Motor neuron (in vitro differentiated cells): ENCODE data around the gene FAM50A. TPM values are rescaled to one million over a fixed set of nuclear protein-coding genes. Genes with fewer than 3 reads are reported as not detected.
A peak's percentile ranks its signal among the peaks of the same experiment; 100 is the strongest.

Experiments used
- ATAC-seq, 8 experiments: fragments of 200-7000 bp; cut with Tn5 transposase; replicated peaks in 6 of 8; 2 replicates each; pipeline ENCODE4 v1.8.0; 2021; ENCODE audit warnings: mild to moderate bottlenecking in 8 of 8, moderate library complexity in 8 of 8
- H3K27ac ChIP-seq, 2 donors: fragments of 250-450 bp; sonication (Bioruptor Pico); 2 replicates each; pipeline ENCODE4 v1.9.0; 2021; ENCODE audit warnings: antibody characterized with exemption in 2 of 2, mild to moderate bottlenecking in 2 of 2, moderate library complexity in 1 of 2
- H3K4me1 ChIP-seq, 2 donors: fragments of 250-450 bp; sonication (Bioruptor Pico); replicated peaks in 1 of 2; 2 replicates each; pipeline ENCODE4 v1.6.1; 2021; ENCODE audit warnings: antibody characterized with exemption in 2 of 2, mild to moderate bottlenecking in 2 of 2, moderate library complexity in 1 of 2
- H3K4me3 ChIP-seq, 5 donors: fragments of 250-450 bp; sonication (Bioruptor Pico); 2 replicates each; pipeline ENCODE4 v1.9.0; 2021; ENCODE audit warnings: antibody characterized with exemption in 5 of 5, mild to moderate bottlenecking in 5 of 5, moderate library complexity in 4 of 5
- WGBS, 10 experiments: fragments of 450-650 bp; shearing (Covaris generic); methylation state at CpG; one replicate each; pipeline ENCODE4 v1.0.0; 2022; 5-methylcytosine and 5-hydroxymethylcytosine counted together
- in situ Hi-C, 9 experiments: fragments of 400-800 bp; cut with MboI; loops; one replicate each; pipeline ENCODE4 v1.15.0; 2021; ENCODE audit warnings: low sequenced_read_pairs in 9 of 9, low pct_unique_long_range_greater_than_20kb in 2 of 9; ENCODE audit not compliant: unreplicated experiment in 9 of 9
- total RNA-seq, 8 experiments: library from RNA; unstranded; fragments of 300-600 nt; gene quantifications; 2 replicates each; pipeline versions ENCODE4 v1.2.3 to v1.2.4, GENCODE V29; 2022

FAM50A gene
- total RNA-seq, 8 experiments from 2014 or later, result 52.4 to 127 (median 74.5) TPM

- in situ Hi-C loops, result no loop called here
These were observed 35.0 kb downstream of the FAM50A start, which contains the start of gene LAGE3 for GRCh38 chrX:154478728-154479622. Gene LAGE3 (minus strand): TSS chrX:154479281. CDS start chrX:154478915, 366 bp downstream.

GRCh38 chrX:154481195-154481594 lies 37.3 kb downstream of the FAM50A start:
- WGBS, 10 experiments, result 39 to 100% (median 86%) methylated on average over 1 to 4 of the region's 5 CpGs; no CpG with 5 or more reads in 4 of the 10 experiments
- ATAC-seq, result no peak
- Histone ChIP-seq H3K4me1 (peaks cover 18 to 20% of the 10 kb centered on the region in 2 donors), H3K4me3 (no peak overlapping the region), H3K27ac (no peak overlapping the region)
- in situ Hi-C loops, result no loop called here

More at GRCh38 chrX:154478728-154479622, 35.0 kb downstream of the FAM50A start, which contains the start of gene LAGE3:
- Histone ChIP-seq H3K4me1 (peaks cover 4 to 9% of the 10 kb centered on the region in 2 donors), H3K27ac (peak within 1 kb of the TSS; percentile 84 to 94), H3K4me3 (peak within 1 kb of the TSS; percentile 36 to 48 (median 39))
- 0 to 49% methylated on average over 3 to 23 of the region's 85 CpGs; no CpG with 5 or more reads in 8 of the 10 experiments for WGBS, 10 experiments
- ATAC-seq, result peak; percentile 87 to 93 (median 90)

GRCh38 chrX:154481911-154482601 lies 38.1 kb downstream of the FAM50A start:
- no peak overlapping the region for H3K4me3 ChIP-seq
- H3K27ac ChIP-seq, result no peak overlapping the region
- in situ Hi-C loops, result no loop called here
- ATAC-seq, result no peak
- WGBS, 10 experiments, result 58 to 100% (median 89%) methylated on average over 1 to 6 of the region's 14 CpGs; no CpG with 5 or more reads in 7 of the 10 experiments
- peaks cover 20 to 22% of the 10 kb centered on the region in 2 donors for H3K4me1 ChIP-seq

- 57% methylated on average over 2 of the region's 7 CpGs; no CpG with 5 or more reads in 9 of the 10 experiments for WGBS, 10 experiments
- H3K27ac ChIP-seq, result no peak overlapping the region
- H3K4me1 ChIP-seq, result peaks cover 19 to 22% of the 10 kb centered on the region in 2 donors
- H3K4me3 ChIP-seq, result no peak overlapping the region
- ATAC-seq, result no peak
- in situ Hi-C loops, result no loop called here
These were observed 38.8 kb downstream of the FAM50A start for GRCh38 chrX:154482786-154483185.

- ATAC-seq, result no peak
- H3K4me3 ChIP-seq, result no peak overlapping the region
- peaks cover 18 to 19% of the 10 kb centered on the region in 2 donors for H3K4me1 ChIP-seq
- no peak overlapping the region for H3K27ac ChIP-seq
- WGBS, 10 experiments, result 10 to 100% (median 47%) methylated on average over 1 to 4 of the region's 7 CpGs; no CpG with 5 or more reads in 7 of the 10 experiments
- in situ Hi-C loops, result no loop called here
These were observed 39.4 kb downstream of the FAM50A start for GRCh38 chrX:154483325-154483724.

- Histone ChIP-seq H3K4me3 (no peak overlapping the region), H3K27ac (no peak overlapping the region), H3K4me1 (peaks cover 17 to 19% of the 10 kb centered on the region in 2 donors)
- in situ Hi-C loops, result no loop called here
- ATAC-seq, result peak in 2 of 8 experiments; percentile 43 to 51
- WGBS, 10 experiments, result 54 to 100% methylated on average over 2 to 6 of the region's 16 CpGs; no CpG with 5 or more reads in 8 of the 10 experiments
These were observed 40.6 kb downstream of the FAM50A start for GRCh38 chrX:154484255-154485149.

GRCh38 chrX:154485150-154486051 lies 41.5 kb downstream of the FAM50A start:
- WGBS, 10 experiments, result 100% methylated on average over 1 of the region's 35 CpGs; no CpG with 5 or more reads in 9 of the 10 experiments
- in situ Hi-C loops, result no loop called here
- peaks cover 14 to 23% of the 10 kb centered on the region in 2 donors for H3K4me1 ChIP-seq
- H3K4me3 ChIP-seq, result peak overlapping the region; percentile 47 to 89 (median 69)
- ATAC-seq, result no peak
- peak overlapping the region; percentile 76 to 92 for H3K27ac ChIP-seq

GRCh38 chrX:154486052-154486395 lies 42.1 kb downstream of the FAM50A start:
- WGBS, 10 experiments, result no CpG with 5 or more reads among the region's 35 CpGs
- peak in 3 of 8 experiments; percentile 1 to 2 (median 1) for ATAC-seq
- peak overlapping the region; percentile 76 to 92 for H3K27ac ChIP-seq

GRCh38 chrX:154486396-154487207 lies 42.7 kb downstream of the FAM50A start, which contains the start of gene UBL4A:
Gene UBL4A (minus strand): TSS chrX:154486615. CDS start chrX:154486584, 31 bp downstream.
- Histone ChIP-seq H3K4me3 (peak within 1 kb of the TSS; percentile 47 to 89 (median 69)), H3K27ac (peak within 1 kb of the TSS; percentile 76 to 92), H3K4me1 (peaks cover 14 to 23% of the 10 kb centered on the region in 2 donors)
- in situ Hi-C loops, result no loop called here
- ATAC-seq, result peak; percentile 8 to 70 (median 60)
- WGBS, 10 experiments, result no CpG with 5 or more reads among the region's 95 CpGs

More at GRCh38 chrX:154486052-154486395, 42.1 kb downstream of the FAM50A start:
- in situ Hi-C loops, result no loop called here
- Histone ChIP-seq H3K4me3 (peak overlapping the region; percentile 47 to 89 (median 69)), H3K4me1 (peaks cover 14 to 23% of the 10 kb centered on the region in 2 donors)

GRCh38 chrX:154487518-154488290 lies 43.8 kb downstream of the FAM50A start:
- ATAC-seq, result no peak
- in situ Hi-C loops, result no loop called here
- no peak overlapping the region for H3K27ac ChIP-seq
- 93 to 100% (median 100%) methylated on average over 1 to 4 of the region's 28 CpGs; no CpG with 5 or more reads in 7 of the 10 experiments for WGBS, 10 experiments
- H3K4me3 ChIP-seq, result no peak overlapping the region
- H3K4me1 ChIP-seq, result peaks cover 14 to 23% of the 10 kb centered on the region in 2 donors
